T-helper 1 cell (primary cell): Measurements from ENCODE around the gene DCHS2.

Experiments used
- DNase-seq, 5 donors: peaks; one replicate each; pipeline ENCODE4 v3.0.0-alpha.2; 2012 to 2020
- total RNA-seq, 4 donors: gene quantifications; one replicate each; lab custom pipeline; 2026; lab: John Stamatoyannopoulos, UW

DCHS2 gene
- total RNA-seq, result 0 to 0.24 (median 0.08) reads per million in 4 donors

GRCh38 chr4:154491341-154492271 lies at the start of gene DCHS2:
TSS of gene DCHS2 (minus strand) at chr4:154491799. CDS start at chr4:154491355, 444 bp downstream.
- peak in 1 of 5 donors; percentile 4 for DNase-seq

DNA sequence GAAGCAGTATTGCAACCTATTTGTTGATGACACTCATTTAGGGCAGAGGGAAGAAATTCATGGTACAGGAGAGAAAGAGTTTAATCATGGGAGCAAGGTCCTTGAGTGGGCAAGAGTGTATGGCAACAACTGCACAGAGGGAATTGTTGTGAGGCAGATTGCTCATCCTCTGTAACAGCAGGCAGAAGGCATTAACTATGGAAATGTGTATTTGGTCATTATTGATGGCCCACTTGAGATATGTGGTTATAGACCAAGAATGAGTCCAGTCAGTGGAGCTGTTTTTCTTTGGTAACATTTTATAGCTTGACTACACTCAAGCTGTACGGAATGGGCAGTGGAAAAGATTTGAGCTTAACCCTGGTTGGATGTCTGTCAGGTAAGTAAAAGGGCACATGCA lies 42.7 kb upstream of the DCHS2 start:
- no peak for DNase-seq

GRCh38 chr4:154529728-154530519 lies 38.3 kb upstream of the DCHS2 start:
- DNase-seq, result no peak

- no peak for DNase-seq
These were observed 37.3 kb upstream of the DCHS2 start for GRCh38 chr4:154528869-154529268.

GRCh38 chr4:154527308-154527707 lies 35.7 kb upstream of the DCHS2 start:
- no peak for DNase-seq

GRCh38 chr4:154526151-154526550 lies 34.6 kb upstream of the DCHS2 start:
- no peak for DNase-seq

- DNase-seq, result no peak
These were observed 30.0 kb upstream of the DCHS2 start for GRCh38 chr4:154521607-154522006.

DNA sequence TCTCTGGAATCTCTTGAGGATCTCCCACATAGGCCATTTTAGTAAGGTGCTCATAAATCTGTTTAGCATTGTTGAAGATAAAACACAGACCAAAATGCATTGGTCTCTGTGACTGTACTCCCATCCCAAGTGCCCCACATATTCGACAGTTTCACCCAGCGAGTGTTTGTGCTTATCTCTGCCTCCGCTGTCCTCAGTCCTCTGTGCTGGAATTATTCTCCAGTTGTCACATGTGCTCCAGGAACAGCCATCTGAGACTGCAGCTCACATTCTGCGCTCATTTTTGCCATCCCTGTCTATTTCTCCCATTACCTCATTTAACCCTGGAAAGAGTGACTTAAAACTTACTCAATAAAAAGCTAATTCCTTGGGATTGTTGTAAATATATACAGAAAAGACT lies 27.6 kb upstream of the DCHS2 start:
- DNase-seq, result no peak

DNA sequence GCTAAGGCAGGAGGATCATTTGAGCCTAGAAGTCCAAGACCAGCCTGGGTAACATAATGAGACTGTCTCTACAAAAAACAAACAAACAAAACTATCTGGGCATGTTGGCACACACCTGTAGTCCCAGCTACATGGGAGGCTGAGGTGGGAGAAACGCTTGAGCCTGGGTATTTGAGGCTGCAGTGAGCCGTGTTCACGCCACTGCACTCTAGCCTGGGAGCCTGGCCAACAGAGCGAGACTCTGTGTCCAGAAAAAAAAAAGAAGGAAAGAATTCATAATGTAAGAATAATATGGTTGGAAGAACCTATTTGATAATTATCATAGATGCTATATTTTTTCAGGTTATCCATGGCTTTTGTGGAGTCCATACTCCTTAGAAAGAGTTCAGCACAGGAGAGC lies 26.0 kb upstream of the DCHS2 start:
- no peak for DNase-seq

DNA sequence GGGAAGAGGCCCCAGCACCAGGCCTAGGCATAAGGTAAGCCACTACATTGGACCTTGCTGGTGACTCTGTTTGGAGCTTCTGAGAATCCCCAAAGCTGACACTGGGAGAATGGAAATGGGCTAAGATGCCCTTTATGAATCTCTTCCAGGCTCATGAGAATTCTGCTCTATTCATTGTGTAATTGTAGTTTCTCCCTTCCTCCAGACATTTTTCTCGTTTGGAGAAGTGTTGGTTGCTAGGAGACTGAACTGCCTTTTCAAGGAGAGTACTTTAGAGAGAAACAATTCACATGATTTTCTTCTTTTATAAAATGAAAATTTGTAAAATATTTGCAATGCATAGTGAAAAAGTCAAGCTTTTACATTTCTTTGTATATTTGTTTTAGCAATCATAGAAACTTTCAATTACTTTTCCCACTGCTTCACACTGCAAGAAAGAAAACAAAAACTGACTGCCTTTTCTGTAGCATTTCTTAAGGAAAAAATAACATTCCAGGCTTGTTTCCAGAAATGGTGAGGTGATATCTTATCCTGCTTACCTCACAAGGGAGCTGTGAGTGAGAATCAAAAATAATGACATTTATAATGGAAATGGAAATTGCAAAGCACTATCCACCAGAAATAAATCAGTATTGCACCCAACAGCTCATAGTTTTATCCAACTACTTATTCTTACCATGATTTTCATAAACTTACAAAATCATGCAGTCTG lies 24.9 kb upstream of the DCHS2 start:
- DNase-seq, result no peak

DNA sequence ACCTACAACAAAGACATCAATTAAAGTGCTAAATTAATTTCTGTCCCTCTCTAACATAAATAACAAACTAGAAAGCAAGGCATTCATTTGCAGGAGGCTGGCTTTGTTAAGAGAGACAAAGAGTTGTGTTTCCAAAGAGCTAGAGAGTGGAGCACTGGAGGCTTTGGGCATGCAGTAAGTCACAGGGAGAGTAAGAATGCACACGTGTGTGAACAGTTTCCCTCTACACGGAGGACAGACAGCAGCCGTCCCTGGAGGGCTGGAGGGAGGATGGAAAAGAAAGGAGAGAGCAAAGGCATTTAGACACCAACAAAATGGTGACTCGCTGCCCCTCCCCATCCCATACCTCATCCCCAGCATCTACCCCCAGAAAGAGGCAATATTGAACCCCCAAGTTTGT lies 20.4 kb upstream of the DCHS2 start:
- no peak for DNase-seq

- no peak for DNase-seq
These were observed 19.9 kb upstream of the DCHS2 start for GRCh38 chr4:154511548-154511947.

DNA sequence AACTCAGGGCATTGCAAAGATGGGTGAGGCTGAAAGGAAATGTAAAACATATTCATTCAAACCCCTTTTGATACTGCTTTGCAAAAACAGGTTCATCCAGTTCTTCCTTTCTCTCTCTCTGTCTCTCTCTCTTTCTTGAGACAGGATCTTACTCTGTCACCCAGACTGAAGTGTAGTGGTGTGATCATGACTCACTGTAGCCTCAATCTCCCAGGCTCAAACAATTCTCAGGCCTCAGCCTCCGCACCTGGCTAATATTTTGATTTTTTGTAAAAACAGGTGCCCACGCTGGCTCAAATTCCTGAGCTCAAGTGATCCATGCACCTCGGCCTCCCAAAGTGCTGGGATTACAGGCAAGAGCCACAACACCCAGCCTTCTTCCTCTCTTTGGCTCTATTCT lies 15.6 kb upstream of the DCHS2 start:
- no peak for DNase-seq

- no peak for DNase-seq
These were observed 14.7 kb upstream of the DCHS2 start for GRCh38 chr4:154506253-154506652.

DNA sequence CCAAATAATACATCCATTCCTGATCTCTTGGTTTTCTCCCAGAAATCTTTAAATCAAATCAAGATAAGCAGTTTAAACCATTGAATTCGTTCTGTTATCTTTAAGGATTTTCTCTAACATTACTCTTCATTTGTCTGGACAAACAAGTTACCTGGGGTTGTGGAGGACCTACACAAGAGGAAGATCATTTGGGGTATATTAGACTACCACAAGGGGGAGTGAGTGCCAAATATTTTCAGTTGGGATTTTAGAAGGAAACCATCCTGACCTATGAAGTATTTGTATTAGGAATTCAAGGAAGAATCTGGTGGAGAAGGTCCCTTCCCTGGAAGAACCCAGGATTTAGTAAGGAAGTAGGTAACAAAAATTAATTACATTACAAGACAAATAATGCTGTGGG lies 12.0 kb upstream of the DCHS2 start:
- no peak for DNase-seq

- no peak for DNase-seq
These were observed 10.5 kb upstream of the DCHS2 start for GRCh38 chr4:154502111-154502510.

DNA sequence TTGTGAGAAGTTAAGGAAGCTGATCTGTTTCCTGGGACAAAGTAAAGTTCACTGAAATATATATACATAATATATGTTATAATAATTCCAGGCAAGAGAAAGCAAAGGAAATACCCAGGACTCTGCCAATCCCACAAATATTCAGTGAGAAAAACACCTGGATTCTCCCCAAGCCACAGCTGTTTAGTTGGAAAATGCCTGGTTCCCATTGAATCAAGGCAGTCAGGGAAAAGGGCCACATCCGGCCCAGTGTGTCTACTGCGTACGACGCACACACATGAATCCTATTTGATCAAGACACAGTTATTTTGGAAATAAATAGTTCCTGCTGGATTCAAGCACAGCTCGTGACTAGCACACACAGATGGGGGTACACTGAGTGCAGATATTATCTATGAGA lies 6.3 kb upstream of the DCHS2 start:
- DNase-seq, result no peak

GRCh38 chr4:154495867-154496266 lies 4.3 kb upstream of the DCHS2 start:
- DNase-seq, result no peak

- no peak for DNase-seq
These were observed 689 bp upstream of the DCHS2 start for GRCh38 chr4:154492288-154492687.

DNA sequence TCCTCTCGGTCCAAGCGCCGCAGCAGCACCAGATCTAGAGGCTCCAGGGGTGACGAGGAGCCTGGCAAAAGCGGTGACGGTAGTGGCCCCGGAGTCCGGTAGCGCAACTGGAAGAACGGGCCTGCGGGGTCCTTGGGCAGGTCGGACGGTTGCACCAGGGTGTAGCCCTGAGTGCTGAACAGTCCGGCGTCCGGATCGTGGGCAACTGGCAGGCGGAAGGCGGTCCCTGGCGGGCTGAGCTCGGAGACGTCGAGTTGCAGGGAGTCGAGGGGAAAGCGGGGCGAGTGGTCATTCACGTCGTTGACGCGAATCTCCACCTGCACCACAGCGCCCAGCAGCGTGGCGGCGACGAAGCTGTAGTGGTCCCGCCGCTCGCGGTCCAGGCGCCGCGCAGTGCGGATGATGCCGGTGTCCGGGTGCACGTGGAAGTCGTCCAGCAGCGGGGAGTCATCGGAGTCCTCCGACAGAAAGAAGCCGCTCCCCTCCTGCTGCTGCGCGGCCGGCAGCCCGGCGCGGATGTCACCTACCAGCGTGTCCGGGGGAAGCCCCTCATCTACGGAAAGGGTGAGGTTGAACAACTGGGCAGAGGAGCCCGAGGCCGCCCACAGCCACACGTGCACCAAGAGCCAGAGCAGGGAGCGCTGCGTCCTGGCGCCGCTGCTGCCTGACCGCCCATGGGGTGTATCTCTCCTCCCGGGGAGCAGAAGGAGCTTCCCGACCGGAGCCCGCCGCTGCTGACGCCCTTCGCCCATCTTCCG lies 837 bp downstream of the DCHS2 start:
- peak in 1 of 5 donors; percentile 8 for DNase-seq

DNA sequence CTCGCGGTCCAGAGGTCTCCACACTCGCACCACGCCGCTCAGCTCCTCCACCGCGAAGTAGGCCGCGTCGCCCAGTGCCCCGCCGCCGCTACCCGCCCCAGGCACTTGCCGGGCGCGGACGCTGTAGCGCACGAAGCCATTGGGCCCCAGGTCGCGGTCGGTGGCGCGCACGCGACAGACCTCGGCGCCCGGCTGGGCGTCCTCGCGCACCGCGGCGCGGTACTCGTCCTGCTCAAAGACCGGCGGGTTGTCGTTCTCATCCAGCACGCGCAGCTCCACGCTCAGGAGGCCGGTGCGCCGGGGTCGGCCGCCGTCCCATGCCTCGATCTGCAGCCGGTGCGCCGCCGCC lies 1.4 kb downstream of the DCHS2 start:
- DNase-seq, result no peak

- DNase-seq, result no peak
These were observed 1.9 kb downstream of the DCHS2 start for GRCh38 chr4:154489558-154490233.
